BLaER1 (cell line): Measurements from ENCODE around the gene PNMA8B.

Experiments
- H3K27ac ChIP-seq: shearing (Covaris generic); formaldehyde crosslinking; 2 replicates; pipeline ENCODE4 v1.8.1; 2022
- H3K27me3 ChIP-seq: shearing (Covaris generic); formaldehyde crosslinking; 2 replicates; pipeline ENCODE4 v1.8.1; 2022
- H3K36me3 ChIP-seq: shearing (Covaris generic); formaldehyde crosslinking; 2 replicates; pipeline ENCODE4 v1.8.1; 2022
- H3K4me1 ChIP-seq: shearing (Covaris generic); formaldehyde crosslinking; 2 replicates; pipeline ENCODE4 v1.8.1; 2022
- H3K4me2 ChIP-seq: shearing (Covaris generic); formaldehyde crosslinking; 2 replicates; pipeline ENCODE4 v1.8.1; 2022
- H3K4me3 ChIP-seq: shearing (Covaris generic); formaldehyde crosslinking; 2 replicates; pipeline ENCODE4 v1.8.1; 2022
- H3K9ac ChIP-seq: shearing (Covaris generic); formaldehyde crosslinking; 2 replicates; pipeline ENCODE4 v1.8.1; 2022
- H3K9me3 ChIP-seq: shearing (Covaris generic); formaldehyde crosslinking; 2 replicates; pipeline ENCODE4 v1.8.1; 2022
- H4K20me1 ChIP-seq: shearing (Covaris generic); formaldehyde crosslinking; 2 replicates; pipeline ENCODE4 v1.8.1; 2022
- Cebpa-rat ChIP-seq: shearing (Covaris generic); IDR thresholded peaks from 2 replicates; pipeline ENCODE4 v1.8.1; 2022

Gene PNMA8B

DNA sequence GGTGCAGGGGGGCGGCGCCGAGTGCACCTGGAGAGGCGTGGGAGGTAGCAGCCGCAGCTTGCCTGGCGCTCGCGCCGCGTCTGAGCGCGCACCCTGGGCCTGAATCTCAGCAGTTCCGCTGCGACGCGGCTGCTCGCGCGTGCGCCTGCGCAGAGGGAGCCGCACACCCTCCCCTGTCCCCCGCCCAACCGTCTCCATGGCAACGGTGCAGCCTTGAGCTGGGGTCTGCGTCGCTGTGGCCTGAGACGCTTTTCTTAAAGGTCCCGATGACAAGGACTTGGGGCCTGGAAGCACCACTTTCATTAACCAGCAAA is at the start of gene PNMA8B:
PNMA8B (minus strand) TSS at position 82 of the 314 bp plus-strand sequence. CDS start 402 bp downstream, outside the sequence.
- peaks cover 74% of the 10 kb centered on the region for H3K4me1 ChIP-seq
- no peak for TF ChIP-seq Cebpa-rat
- H3K36me3 ChIP-seq = no peaks in the 10 kb centered on the region
- H3K4me3 ChIP-seq = no peak within 1 kb of the TSS; the same call in 1 of the 2 replicates
- H3K27ac ChIP-seq = no peak within 1 kb of the TSS
- H3K27me3 ChIP-seq = peaks cover 57% of the 10 kb centered on the region
- H3K4me2 ChIP-seq = peak within 1 kb of the TSS; percentile 98
- H3K9me3 ChIP-seq = no peaks in the 10 kb centered on the region
- H3K9ac ChIP-seq = no peak within 1 kb of the TSS
- no peaks in the 10 kb centered on the region for H4K20me1 ChIP-seq

DNA sequence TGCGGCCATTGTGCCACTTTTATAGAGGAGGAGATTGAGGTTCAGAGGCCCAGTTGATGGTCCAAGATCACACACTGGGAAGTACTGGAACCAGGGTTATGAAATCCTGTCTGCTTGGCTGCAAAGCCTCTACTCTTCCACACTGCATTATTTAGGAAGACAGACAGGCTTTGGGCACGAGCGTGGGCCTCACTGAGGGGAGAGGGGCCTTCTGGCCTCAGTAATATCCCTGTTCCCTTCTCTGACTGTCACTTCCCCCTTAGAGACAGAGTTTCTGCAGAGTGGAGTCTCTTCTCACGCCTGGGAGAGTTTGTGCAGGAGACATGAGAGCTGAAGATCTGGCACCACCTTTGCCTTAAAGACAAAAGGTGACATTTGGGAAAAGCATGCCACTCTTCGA is 49.0 kb upstream of the PNMA8B start:
- Histone ChIP-seq H3K4me2 (no peak overlapping the region), H3K36me3 (no peaks in the 10 kb centered on the region), H3K27ac (no peak overlapping the region), H3K9me3 (peaks cover 26% of the 10 kb centered on the region), H3K27me3 (no peaks in the 10 kb centered on the region), H3K9ac (no peak overlapping the region), H3K4me1 (peaks cover 20% of the 10 kb centered on the region), H3K4me3 (no peak overlapping the region), H4K20me1 (no peaks in the 10 kb centered on the region)
- TF ChIP-seq Cebpa-rat = no peak

GRCh38 chr19:46542428-46543230 is 47.0 kb upstream of the PNMA8B start:
- Histone ChIP-seq H3K27ac (no peak overlapping the region), H3K4me2 (no peak overlapping the region), H3K4me1 (peaks cover 20% of the 10 kb centered on the region), H3K4me3 (no peak overlapping the region), H3K27me3 (no peaks in the 10 kb centered on the region), H3K9ac (no peak overlapping the region), H3K36me3 (no peaks in the 10 kb centered on the region), H4K20me1 (no peaks in the 10 kb centered on the region), H3K9me3 (peaks cover 8% of the 10 kb centered on the region; the same call in 1 of the 2 replicates)
- no peak for TF ChIP-seq Cebpa-rat

DNA sequence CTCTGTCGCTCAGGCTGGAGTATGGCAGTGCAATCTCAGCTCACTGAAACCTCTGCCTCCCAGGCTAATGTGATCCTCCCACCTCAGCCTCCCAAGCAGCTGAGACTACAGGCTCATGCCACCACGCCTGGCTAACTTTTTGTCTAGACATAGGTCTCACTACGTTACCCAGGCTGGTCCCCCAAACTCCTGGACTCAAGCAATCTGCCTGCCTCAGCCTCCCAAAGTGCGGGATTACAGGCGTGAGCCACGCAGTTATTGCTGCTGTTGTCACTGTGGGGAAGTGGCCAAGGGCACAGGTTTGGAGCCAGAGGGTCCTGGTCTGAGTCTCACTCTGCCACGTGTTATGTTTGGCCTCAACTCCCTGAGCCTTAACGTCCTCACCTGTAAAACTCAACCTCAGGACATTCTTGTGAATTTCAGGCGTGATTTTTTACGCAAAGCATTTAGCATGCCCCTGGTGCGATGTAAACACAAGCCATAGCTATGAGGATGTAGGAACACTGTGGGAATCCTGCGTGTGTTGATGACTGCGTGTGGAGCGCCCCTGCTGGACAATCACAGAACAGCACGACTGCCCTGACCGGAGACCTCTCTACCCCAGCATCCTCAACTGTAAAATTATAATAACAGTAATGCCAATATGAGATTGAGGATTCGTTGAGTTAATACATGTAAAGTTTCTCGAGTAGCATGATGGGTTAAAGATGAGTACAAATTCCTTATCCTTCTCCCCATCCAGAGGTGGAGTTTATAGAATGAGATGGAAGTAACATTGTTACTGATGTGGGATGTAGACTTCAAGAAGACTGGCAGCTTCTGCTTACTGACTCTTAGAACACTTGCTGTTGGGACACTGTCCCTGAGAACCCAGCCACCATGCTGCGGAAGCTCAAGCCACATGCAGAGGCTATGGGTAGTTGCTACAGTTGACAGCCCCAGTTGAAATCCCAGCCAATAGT is 41.8 kb upstream of the PNMA8B start:
- H3K4me3 ChIP-seq = no peak overlapping the region
- H4K20me1 ChIP-seq = no peaks in the 10 kb centered on the region
- H3K27me3 ChIP-seq = no peaks in the 10 kb centered on the region
- no peaks in the 10 kb centered on the region for H3K36me3 ChIP-seq
- no peak overlapping the region for H3K27ac ChIP-seq
- TF ChIP-seq Cebpa-rat = no peak
- peaks cover 34% of the 10 kb centered on the region for H3K4me1 ChIP-seq
- H3K9ac ChIP-seq = no peak overlapping the region
- H3K9me3 ChIP-seq = no peaks in the 10 kb centered on the region
- no peak overlapping the region for H3K4me2 ChIP-seq

- Histone ChIP-seq H3K4me2 (no peak overlapping the region), H3K4me3 (no peak overlapping the region), H3K27ac (no peak overlapping the region), H3K9ac (no peak overlapping the region), H3K27me3 (no peaks in the 10 kb centered on the region), H3K36me3 (no peaks in the 10 kb centered on the region), H3K4me1 (peaks cover 34% of the 10 kb centered on the region), H3K9me3 (no peaks in the 10 kb centered on the region), H4K20me1 (no peaks in the 10 kb centered on the region)
- TF ChIP-seq Cebpa-rat = no peak
Measured at GRCh38 chr19:46536391-46536790, 40.7 kb upstream of the PNMA8B start.

- Histone ChIP-seq H3K9me3 (no peaks in the 10 kb centered on the region), H3K27me3 (no peaks in the 10 kb centered on the region), H3K27ac (no peak overlapping the region), H4K20me1 (no peaks in the 10 kb centered on the region), H3K36me3 (no peaks in the 10 kb centered on the region), H3K4me3 (no peak overlapping the region), H3K4me2 (no peak overlapping the region), H3K4me1 (peaks cover 44% of the 10 kb centered on the region), H3K9ac (no peak overlapping the region)
- TF ChIP-seq Cebpa-rat = no peak
Measured at GRCh38 chr19:46533621-46534081, 38.0 kb upstream of the PNMA8B start.

GRCh38 chr19:46533078-46533620 is 37.5 kb upstream of the PNMA8B start:
- Histone ChIP-seq H3K36me3 (no peaks in the 10 kb centered on the region), H3K27me3 (no peaks in the 10 kb centered on the region), H3K4me3 (no peak overlapping the region), H3K9me3 (no peaks in the 10 kb centered on the region), H4K20me1 (no peaks in the 10 kb centered on the region), H3K4me1 (peaks cover 49% of the 10 kb centered on the region), H3K9ac (no peak overlapping the region), H3K4me2 (no peak overlapping the region), H3K27ac (no peak overlapping the region)
- no peak for TF ChIP-seq Cebpa-rat

DNA sequence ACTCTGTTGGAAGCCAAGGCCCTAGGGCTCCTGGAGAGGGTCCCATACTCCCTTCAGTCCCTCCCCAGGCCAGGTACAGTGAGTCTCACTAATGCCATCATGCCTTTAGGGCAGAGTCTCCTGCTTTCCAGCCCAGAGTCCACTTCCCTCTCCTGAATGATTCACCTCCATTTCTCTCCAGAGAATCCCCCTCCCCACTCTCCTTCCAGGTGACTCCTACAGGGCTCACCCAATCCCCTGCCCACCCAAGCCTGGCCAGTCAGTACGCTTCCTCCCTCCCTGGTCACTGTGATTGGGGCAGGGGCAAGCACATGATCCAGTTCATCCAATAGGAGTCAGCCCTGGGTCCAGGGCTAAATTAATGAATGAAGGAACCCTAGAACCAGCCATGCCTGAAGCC is 35.0 kb upstream of the PNMA8B start:
- Histone ChIP-seq H3K9ac (no peak overlapping the region), H3K27ac (no peak overlapping the region)
- no peak for TF ChIP-seq Cebpa-rat

GRCh38 chr19:46529622-46530451 is 34.2 kb upstream of the PNMA8B start:
- Histone ChIP-seq H3K4me3 (no peak overlapping the region), H3K36me3 (no peaks in the 10 kb centered on the region), H3K27ac (no peak overlapping the region), H3K9me3 (peaks cover 17% of the 10 kb centered on the region), H3K27me3 (no peaks in the 10 kb centered on the region), H3K4me2 (peak overlapping the region; percentile 32), H3K9ac (no peak overlapping the region; the same call in 1 of the 2 replicates), H3K4me1 (peaks cover 51% of the 10 kb centered on the region), H4K20me1 (no peaks in the 10 kb centered on the region)
- no peak for TF ChIP-seq Cebpa-rat

More for the DNA sequence above, 35.0 kb upstream of the PNMA8B start:
- no peaks in the 10 kb centered on the region for H4K20me1 ChIP-seq
- H3K36me3 ChIP-seq = no peaks in the 10 kb centered on the region
- H3K4me3 ChIP-seq = no peak overlapping the region
- peak overlapping the region; percentile 32; the same call in 1 of the 2 replicates for H3K4me2 ChIP-seq
- H3K9me3 ChIP-seq = peaks cover 9% of the 10 kb centered on the region
- H3K27me3 ChIP-seq = no peaks in the 10 kb centered on the region
- H3K4me1 ChIP-seq = peaks cover 54% of the 10 kb centered on the region
